NOMO-1 treated with DMSO at 0.1 percent for 48 hours (cell line): Measurements from ENCODE around the gene PRKG1.
"Not testable (repeated sequence)": the region's sequence is repeated elsewhere in the genome, so short reads cannot be mapped to it uniquely, and the experiment has no call there.

Experiments used
- DNase-seq: peaks from one replicate; lab custom pipeline; 2025; ENCODE audit not compliant: unreplicated experiment; lab: John Stamatoyannopoulos, UW

The PRKG1 gene

GRCh38 chr10:52029628-52030027 lies 955.3 kb downstream of the PRKG1 start:
- DNase-seq: no peak

DNA sequence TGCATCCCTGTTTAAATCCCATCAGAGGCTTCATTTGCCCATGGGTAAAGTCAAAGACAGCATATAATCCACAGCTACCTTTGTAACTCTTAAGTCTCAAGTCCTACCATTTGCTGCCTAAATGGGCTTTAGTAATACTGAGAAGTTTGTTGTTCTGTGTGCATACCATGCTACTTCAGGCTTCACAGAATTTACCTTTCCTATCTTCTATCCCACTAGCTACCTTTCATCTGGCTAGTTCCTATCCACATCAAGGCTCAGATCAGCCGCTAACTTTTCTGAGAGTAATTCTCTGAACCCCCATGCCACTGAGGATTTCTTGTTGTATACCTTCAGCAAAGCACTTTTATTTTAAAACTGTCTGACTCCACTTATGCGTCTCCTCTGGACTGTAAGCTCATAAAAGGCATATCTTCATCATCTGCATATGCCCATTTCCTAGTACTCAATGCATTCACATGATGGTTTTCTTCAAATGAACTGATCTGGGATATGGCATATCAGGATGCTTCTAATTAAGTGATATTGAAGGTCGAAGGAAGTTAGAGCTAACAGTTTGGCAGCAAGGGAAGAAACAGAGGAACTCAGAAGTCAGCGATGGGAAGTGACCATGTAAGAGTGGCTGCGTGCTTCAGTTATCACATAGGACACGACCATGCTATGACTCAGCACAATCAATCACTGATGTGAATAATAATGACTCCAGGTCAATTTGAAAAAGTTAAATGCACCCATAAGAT lies 955.9 kb downstream of the PRKG1 start:
- no peak for DNase-seq

- DNase-seq: no peak
Measured at GRCh38 chr10:52030975-52031374, 956.7 kb downstream of the PRKG1 start.

DNA sequence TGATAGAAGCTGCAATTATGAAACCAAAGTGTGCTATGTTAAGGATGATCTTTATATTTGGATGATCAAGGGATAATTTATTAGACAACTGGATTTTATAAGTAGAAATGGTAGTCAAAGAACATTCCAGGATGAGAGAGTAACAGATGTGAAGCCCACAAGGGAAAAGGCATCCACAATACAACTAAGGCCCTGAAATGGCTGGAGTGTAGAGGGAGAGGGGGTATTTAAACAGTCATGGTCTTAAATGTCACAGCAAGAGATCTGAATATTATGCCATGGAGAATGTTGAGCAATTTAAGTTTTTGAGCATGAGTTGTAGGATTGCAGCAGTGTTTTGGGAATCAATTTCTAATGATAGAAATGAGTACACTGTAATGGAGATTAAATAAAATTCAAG lies 957.5 kb downstream of the PRKG1 start:
- no peak for DNase-seq

- no peak for DNase-seq
Measured at GRCh38 chr10:52032681-52033629, 958.7 kb downstream of the PRKG1 start.

DNA sequence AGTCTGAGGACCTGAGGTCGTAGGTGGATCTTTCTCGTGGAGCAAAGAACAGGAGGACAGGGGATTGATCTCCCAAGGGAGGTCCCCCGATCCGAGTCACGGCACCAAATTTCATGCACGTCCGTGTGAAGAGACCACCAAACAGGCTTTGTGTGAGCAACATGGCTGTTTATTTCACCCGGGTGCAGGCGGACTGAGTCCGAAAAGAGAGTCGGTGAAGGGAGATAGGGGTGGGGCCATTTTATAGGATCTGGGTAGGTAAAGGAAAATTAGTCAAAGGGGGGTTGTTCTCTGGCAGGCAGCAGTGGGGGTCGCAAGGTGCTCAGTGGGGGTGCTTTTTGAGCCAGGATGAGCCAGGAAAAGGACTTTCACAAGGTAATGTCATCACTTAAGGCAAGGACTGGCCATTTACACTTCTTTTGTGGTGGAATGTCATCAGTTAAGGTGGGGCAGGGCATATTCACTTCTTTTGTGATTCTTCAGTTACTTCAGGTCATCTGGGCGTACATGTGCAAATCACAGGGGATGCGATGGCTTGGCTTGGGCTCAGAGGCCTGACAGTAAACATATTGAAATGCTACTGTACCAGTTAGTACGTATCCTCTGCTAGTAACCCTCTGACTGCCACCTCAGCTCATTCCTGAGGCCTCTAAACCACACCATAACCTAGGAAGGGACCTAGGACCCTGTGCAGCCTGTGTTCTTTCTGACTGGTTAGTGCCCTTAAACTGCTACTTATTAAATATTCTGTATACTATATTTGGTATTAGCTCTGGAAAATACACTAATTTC lies 964.9 kb downstream of the PRKG1 start:
- DNase-seq: not testable (repeated sequence)

- DNase-seq: no peak
Measured at GRCh38 chr10:52040486-52040885, 966.2 kb downstream of the PRKG1 start.

- DNase-seq: no peak
Measured at GRCh38 chr10:52043811-52044210, 969.5 kb downstream of the PRKG1 start.

DNA sequence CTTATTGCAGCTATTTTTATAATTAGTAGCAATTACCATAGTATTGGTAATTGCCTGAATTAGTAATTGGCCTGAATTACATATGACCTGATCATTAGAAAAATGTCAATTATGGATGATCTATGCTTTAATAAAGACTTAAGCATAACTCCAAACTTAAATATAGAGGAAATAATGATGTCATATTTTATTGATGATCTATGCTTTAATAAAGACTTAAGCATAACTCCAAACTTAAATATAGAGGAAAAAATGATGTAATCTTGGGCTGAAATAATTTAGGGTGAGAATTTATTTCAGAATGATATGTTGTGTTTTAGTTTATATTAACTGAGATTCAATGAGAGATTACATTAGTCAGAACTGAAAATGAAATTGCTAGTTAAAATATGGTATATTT lies 973.8 kb downstream of the PRKG1 start:
- no peak for DNase-seq

DNA sequence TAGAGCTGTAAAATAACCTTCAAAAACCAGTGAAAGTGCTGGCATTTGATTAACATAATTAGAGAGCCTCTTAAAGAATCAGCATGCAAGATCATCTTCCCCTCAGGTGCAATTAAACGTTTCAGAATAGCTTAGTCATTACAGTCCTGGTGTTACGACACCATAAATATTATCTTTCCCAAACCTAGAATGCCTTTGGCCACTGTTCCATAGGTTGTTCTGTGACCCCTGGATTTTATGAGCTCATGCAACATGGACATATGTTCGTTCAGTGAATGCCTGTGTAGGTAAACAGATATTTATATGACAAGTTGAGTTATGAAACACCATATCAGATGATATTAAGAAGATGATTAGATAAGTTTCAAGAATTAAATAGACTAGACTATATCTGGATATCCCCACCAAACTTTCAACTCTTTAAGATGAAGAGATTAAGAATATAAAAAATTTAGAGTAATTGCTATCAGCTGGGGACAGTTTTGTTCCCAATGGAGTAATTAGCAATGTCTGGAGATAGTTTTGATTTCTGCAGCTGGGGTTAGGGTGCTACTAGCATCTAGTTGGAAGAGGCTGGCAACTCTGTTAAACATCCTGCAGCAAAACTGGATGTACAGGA lies 976.3 kb downstream of the PRKG1 start:
- DNase-seq: no peak

- DNase-seq: no peak
Measured at GRCh38 chr10:52053497-52053896, 979.2 kb downstream of the PRKG1 start.

DNA sequence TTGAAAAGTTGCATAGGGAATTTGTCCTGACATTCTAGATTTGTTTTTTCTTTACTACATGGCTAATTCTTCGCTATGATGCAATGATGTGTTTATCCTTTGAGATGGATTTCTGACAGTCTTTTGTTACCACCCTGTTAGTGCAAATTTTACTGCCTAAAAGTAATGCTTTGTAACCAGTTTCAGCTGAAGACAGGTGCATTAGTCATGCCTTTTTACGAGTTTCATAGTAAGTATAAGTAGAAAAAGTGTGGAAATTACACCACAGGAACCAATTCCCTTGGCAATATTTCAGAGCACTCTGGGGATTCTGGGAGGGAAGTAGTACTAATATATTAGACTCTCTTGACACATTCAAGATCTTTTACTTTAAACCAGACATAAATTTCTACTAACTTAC lies 982.0 kb downstream of the PRKG1 start:
- no peak for DNase-seq

GRCh38 chr10:52059089-52059488 lies 984.8 kb downstream of the PRKG1 start:
- DNase-seq: no peak

DNA sequence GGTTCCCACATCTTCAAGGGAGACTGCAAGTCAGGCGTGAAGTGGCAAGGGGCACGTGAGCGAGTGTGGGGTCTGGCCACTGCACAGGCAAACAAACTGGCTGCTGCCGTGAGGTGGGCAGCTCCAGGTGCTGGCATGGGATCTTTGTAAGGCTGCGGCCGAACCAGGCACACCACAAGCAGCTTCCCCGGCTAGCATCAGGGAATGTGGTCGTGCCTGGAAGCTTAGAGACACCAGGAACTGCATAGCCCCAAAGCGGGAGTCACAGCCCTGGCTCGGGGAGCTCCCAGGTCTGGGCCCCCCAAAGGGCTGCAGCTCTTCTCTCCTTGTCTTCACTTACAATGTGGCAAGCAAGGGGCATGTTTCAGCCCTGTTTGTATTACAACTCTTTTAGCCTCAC lies 988.9 kb downstream of the PRKG1 start:
- no peak for DNase-seq

DNA sequence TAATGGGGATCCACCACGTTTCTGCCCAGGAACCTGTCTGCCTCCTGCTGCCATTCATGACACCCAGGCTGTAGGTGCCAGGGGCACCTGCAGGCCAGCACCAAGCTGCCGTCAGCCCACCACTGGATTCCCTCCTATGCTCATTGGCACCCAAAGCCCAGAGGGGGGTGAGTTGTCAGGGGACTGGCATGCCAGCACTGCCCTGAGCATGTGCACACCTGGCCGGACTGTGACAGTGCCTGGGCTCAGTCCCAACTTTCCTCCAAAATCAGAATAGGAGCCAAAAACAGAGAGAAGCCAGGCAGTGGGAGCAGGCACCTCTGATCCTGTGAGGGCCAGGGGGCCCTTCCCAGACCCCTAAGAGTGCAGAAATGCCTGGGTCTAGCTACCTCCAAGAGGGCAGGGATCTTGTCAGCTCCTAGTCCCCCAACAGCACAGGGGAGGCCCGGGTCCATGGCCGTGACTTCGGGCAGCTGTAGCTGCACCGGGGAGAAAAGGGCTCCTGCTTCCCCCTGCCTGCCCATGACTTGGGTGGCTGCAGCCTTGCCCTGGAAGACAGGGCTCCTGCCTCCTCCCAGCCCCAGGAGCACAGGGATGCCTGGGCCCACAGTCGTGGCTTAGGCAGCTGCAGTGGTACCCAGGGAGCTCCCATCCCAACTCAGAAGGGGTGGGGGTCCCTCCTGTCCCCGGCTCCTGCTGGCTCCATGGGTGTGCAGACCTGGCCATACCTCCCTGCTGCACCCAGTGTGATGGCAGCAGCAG lies 990.0 kb downstream of the PRKG1 start:
- no peak for DNase-seq

DNA sequence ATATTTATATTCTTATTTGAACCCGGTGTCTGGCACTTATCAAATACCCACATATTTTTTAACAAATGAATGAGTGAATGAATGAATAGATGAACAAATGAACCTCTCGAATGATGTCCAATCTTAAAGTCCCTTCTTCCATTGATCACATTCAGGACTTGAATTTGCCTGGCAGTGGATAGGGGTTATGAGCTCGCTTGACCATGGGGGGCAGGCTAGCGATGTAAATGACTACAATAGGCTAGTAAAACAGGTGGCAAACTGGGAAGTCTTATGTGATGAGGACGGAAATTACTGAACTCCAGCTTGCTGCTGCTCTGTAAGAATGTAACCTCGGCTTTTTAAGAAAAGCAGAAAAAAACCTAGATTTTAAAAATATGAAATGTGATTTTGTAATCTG lies 992.1 kb downstream of the PRKG1 start:
- DNase-seq: no peak

GRCh38 chr10:52068485-52068884 lies 994.2 kb downstream of the PRKG1 start:
- no peak for DNase-seq

- DNase-seq: no peak
Measured at GRCh38 chr10:52071814-52072213, 997.5 kb downstream of the PRKG1 start.

DNA sequence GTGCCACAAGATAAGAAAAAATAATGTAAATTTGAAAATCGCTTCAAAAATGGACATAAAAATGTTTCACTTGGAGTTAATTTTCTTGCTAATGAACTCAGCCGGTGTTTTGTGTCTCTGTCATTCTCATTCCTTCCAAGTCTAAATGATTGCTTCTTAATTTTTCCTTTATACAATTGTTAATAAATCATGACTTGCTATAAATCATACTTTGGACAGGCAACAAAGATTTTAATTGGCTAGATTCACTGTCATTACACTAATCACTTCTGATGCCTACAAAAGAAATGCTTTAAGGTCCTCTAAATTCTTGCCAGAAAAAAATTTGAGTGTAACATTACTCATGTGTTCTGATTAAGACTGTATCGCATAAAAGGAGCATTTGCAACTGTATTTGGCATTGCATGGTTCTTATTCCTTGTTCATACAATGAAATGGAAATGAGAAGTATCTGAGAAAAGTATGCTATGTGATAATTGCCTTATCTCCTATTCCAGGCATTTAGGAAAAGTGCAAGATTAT lies 1000.3 kb downstream of the PRKG1 start:
- no peak for DNase-seq

DNA sequence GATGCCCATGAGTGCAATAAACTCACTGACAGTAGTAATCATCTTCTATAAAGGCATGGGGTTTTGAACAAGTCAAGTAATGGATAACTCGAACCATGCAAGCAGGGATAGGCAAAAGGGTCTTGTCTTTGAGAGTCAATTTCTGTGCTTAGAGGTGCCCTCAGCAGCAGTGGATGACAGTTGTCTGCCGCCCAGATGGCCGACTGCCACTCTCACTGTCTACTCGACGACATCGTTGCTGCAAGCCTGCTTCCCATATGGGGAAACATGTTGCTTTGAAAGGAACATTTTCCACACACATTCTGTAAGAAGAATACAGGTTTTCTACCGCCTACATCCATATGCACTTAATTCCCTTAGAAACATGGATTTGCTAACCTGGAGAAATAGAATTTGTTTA lies 1003.5 kb downstream of the PRKG1 start:
- no peak for DNase-seq
